ENCODE data around the gene TNPO1. TPM values are rescaled to one million over a fixed set of nuclear protein-coding genes. Genes with fewer than 3 reads are reported as not detected.

TNPO1 gene
- total and polyA plus RNA-seq, 4 donors: 5.7 to 95.8 (median 29.2) TPM

DNA sequence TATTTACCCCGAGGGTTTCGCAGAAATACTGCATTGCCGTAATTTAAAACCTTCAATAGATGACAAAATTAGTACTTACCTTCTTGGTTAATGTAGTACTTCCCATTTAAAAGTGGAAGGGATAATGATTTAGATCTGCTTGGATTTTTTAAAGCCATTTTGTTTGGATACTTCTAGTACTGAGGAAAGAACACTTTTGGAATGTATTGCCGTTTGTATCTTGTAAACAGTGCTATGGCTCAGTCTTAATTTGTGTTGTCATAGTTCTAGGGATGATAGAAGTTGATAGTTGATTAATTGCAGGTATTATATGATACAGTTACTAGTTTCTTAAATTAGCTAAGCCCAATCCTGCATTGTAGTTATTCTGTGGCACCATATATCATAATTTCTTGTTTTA, 33.1 kb downstream of the TNPO1 start:
- no peaks in the 10 kb centered on the region for H3K9me3 ChIP-seq (ENCODE audit: control insufficient read depth in 4 of 4, low read length in 3 of 4)
- no peaks in the 10 kb centered on the region for H3K27me3 ChIP-seq (ENCODE audit: control insufficient read depth in 4 of 4, insufficient read depth in 4 of 4, low read length in 3 of 4)
- peaks cover 0 to 4% (median 2%) of the 10 kb centered on the region in 4 donors for H3K36me3 ChIP-seq (ENCODE audit: control insufficient read depth in 4 of 4, insufficient read depth in 3 of 4, low read depth in 1 of 4, low read length in 3 of 4)
- TF ChIP-seq FOXA1 (IDR thresholded peaks at IDR 0.05) (no peak), YY1 (IDR thresholded peaks at IDR 0.05) (no peak), HNF4G (IDR thresholded peaks at IDR 0.05) (no peak), NR2F2 (IDR thresholded peaks at IDR 0.05) (no peak), TAF1 (conservative IDR thresholded peaks at IDR 0.05) (no peak), FOXA2 (IDR thresholded peaks at IDR 0.05) (no peak), GABPA (IDR thresholded peaks at IDR 0.05 in 1 of 2, conservative IDR thresholded peaks at IDR 0.05 in 1 of 2) (no peak), SP1 (IDR thresholded peaks at IDR 0.05) (no peak), RXRA (IDR thresholded peaks at IDR 0.05) (no peak), HNF4A (conservative IDR thresholded peaks at IDR 0.05) (no peak), JUND (IDR thresholded peaks at IDR 0.05) (no peak)
- TF ChIP-seq, protein P1, sequence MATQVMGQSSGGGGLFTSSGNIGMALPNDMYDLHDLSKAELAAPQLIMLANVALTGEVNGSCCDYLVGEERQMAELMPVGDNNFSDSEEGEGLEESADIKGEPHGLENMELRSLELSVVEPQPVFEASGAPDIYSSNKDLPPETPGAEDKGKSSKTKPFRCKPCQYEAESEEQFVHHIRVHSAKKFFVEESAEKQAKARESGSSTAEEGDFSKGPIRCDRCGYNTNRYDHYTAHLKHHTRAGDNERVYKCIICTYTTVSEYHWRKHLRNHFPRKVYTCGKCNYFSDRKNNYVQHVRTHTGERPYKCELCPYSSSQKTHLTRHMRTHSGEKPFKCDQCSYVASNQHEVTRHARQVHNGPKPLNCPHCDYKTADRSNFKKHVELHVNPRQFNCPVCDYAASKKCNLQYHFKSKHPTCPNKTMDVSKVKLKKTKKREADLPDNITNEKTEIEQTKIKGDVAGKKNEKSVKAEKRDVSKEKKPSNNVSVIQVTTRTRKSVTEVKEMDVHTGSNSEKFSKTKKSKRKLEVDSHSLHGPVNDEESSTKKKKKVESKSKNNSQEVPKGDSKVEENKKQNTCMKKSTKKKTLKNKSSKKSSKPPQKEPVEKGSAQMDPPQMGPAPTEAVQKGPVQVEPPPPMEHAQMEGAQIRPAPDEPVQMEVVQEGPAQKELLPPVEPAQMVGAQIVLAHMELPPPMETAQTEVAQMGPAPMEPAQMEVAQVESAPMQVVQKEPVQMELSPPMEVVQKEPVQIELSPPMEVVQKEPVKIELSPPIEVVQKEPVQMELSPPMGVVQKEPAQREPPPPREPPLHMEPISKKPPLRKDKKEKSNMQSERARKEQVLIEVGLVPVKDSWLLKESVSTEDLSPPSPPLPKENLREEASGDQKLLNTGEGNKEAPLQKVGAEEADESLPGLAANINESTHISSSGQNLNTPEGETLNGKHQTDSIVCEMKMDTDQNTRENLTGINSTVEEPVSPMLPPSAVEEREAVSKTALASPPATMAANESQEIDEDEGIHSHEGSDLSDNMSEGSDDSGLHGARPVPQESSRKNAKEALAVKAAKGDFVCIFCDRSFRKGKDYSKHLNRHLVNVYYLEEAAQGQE (IDR thresholded peaks at IDR 0.05): no peak
- TF ChIP-seq, protein P2, sequence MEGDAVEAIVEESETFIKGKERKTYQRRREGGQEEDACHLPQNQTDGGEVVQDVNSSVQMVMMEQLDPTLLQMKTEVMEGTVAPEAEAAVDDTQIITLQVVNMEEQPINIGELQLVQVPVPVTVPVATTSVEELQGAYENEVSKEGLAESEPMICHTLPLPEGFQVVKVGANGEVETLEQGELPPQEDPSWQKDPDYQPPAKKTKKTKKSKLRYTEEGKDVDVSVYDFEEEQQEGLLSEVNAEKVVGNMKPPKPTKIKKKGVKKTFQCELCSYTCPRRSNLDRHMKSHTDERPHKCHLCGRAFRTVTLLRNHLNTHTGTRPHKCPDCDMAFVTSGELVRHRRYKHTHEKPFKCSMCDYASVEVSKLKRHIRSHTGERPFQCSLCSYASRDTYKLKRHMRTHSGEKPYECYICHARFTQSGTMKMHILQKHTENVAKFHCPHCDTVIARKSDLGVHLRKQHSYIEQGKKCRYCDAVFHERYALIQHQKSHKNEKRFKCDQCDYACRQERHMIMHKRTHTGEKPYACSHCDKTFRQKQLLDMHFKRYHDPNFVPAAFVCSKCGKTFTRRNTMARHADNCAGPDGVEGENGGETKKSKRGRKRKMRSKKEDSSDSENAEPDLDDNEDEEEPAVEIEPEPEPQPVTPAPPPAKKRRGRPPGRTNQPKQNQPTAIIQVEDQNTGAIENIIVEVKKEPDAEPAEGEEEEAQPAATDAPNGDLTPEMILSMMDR (IDR thresholded peaks at IDR 0.05; ENCODE audit: low read depth, low read length, missing input control): no peak
- TF ChIP-seq, protein P3, sequence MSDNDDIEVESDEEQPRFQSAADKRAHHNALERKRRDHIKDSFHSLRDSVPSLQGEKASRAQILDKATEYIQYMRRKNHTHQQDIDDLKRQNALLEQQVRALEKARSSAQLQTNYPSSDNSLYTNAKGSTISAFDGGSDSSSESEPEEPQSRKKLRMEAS (IDR thresholded peaks at IDR 0.05): no peak
- TF ChIP-seq, protein P4, sequence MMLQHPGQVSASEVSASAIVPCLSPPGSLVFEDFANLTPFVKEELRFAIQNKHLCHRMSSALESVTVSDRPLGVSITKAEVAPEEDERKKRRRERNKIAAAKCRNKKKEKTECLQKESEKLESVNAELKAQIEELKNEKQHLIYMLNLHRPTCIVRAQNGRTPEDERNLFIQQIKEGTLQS (IDR thresholded peaks at IDR 0.05): no peak
- TF ChIP-seq, protein P5, sequence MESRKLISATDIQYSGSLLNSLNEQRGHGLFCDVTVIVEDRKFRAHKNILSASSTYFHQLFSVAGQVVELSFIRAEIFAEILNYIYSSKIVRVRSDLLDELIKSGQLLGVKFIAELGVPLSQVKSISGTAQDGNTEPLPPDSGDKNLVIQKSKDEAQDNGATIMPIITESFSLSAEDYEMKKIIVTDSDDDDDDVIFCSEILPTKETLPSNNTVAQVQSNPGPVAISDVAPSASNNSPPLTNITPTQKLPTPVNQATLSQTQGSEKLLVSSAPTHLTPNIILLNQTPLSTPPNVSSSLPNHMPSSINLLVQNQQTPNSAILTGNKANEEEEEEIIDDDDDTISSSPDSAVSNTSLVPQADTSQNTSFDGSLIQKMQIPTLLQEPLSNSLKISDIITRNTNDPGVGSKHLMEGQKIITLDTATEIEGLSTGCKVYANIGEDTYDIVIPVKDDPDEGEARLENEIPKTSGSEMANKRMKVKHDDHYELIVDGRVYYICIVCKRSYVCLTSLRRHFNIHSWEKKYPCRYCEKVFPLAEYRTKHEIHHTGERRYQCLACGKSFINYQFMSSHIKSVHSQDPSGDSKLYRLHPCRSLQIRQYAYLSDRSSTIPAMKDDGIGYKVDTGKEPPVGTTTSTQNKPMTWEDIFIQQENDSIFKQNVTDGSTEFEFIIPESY (IDR thresholded peaks at IDR 0.05): no peak
- H3K9ac ChIP-seq (ENCODE audit: low read depth in 1 of 2, low read length in 2 of 2): peak overlapping the region in 1 of 2 donors; percentile 94
- no peak overlapping the region for H3K27ac ChIP-seq (ENCODE audit: low read depth in 1 of 2, low read length in 2 of 2)
- no peak for DNase-seq (ENCODE audit: low spot score)
- H3K4me1 ChIP-seq (ENCODE audit: control insufficient read depth in 4 of 4, insufficient read depth in 4 of 4, low read length in 3 of 4): peaks cover 0 to 26% (median 24%) of the 10 kb centered on the region in 4 donors
- WGBS: 28% methylated on average over 4 of the region's 4 CpGs
- H3K4me3 ChIP-seq (ENCODE audit: low read depth in 1 of 3, low read length in 3 of 3): peak overlapping the region in 1 of 3 donors; percentile 85

DNA sequence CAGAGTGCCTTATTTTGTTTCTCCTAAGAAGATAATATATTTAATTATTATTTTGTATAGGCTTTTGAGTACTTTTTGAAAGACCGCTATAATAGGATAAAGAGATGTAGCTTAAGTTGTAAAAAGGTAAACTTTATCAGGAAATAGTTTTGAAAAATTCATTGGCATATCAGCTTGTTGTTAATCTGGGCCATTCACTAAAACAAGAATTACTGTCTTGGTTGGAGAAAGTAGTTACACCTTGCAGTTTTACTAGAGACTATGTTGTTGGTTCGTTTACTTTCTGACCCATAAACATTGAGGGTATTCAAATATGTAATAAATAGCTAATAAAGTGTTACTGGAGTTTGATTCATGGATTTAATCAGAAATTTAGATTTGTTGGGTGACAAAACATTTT, 33.7 kb downstream of the TNPO1 start:
- Histone ChIP-seq H3K9ac (ENCODE audit: low read depth in 1 of 2, low read length in 2 of 2) (peak overlapping the region in 1 of 2 donors; percentile 41), H3K27ac (ENCODE audit: low read depth in 1 of 2, low read length in 2 of 2) (no peak overlapping the region), H3K27me3 (ENCODE audit: control insufficient read depth in 4 of 4, insufficient read depth in 4 of 4, low read length in 3 of 4) (no peaks in the 10 kb centered on the region), H3K4me1 (ENCODE audit: control insufficient read depth in 4 of 4, insufficient read depth in 4 of 4, low read length in 3 of 4) (peaks cover 0 to 26% (median 24%) of the 10 kb centered on the region in 4 donors), H3K4me3 (ENCODE audit: low read depth in 1 of 3, low read length in 3 of 3) (no peak overlapping the region), H3K36me3 (ENCODE audit: control insufficient read depth in 4 of 4, insufficient read depth in 3 of 4, low read depth in 1 of 4, low read length in 3 of 4) (peaks cover 0 to 5% (median 2%) of the 10 kb centered on the region in 4 donors), H3K9me3 (ENCODE audit: control insufficient read depth in 4 of 4, low read length in 3 of 4) (no peaks in the 10 kb centered on the region)
- DNase-seq (ENCODE audit: low spot score): no peak
- WGBS: 78% methylated on average over 2 of the region's 2 CpGs
- TF ChIP-seq, protein P2 (IDR thresholded peaks at IDR 0.05; ENCODE audit: low read depth, low read length, missing input control): no peak
- no peak for TF ChIP-seq RXRA (IDR thresholded peaks at IDR 0.05)
- no peak for TF ChIP-seq GABPA (IDR thresholded peaks at IDR 0.05 in 1 of 2, conservative IDR thresholded peaks at IDR 0.05 in 1 of 2)
- TF ChIP-seq, protein P4 (IDR thresholded peaks at IDR 0.05): no peak
- no peak for TF ChIP-seq SP1 (IDR thresholded peaks at IDR 0.05)
- no peak for TF ChIP-seq JUND (IDR thresholded peaks at IDR 0.05)
- TF ChIP-seq TAF1 (conservative IDR thresholded peaks at IDR 0.05): no peak
- TF ChIP-seq RAD21 (IDR thresholded peaks at IDR 0.05): no peak
- no peak for TF ChIP-seq YY1 (IDR thresholded peaks at IDR 0.05)
- TF ChIP-seq HNF4A (conservative IDR thresholded peaks at IDR 0.05): no peak
- TF ChIP-seq, protein P1 (IDR thresholded peaks at IDR 0.05): no peak
- TF ChIP-seq FOXA2 (IDR thresholded peaks at IDR 0.05): no peak
